Peyer's patch (tissue), 4 donors: ENCODE data around the gene ECSCR.

Experiments
- CTCF ChIP-seq, 6 experiments: fragments of 450-650 bp in 4 of 6; fragments of 200-600 bp in 2 of 6; sonication (generic) in 1 of 6; IDR thresholded peaks; one replicate each; pipeline ENCODE4 v1.5.1; 2017 to 2019; ENCODE audit warnings: antibody characterized with exemption in 6 of 6, mild to moderate bottlenecking in 3 of 6, moderate library complexity in 1 of 6
- POLR2A ChIP-seq, 2 donors: fragments of 450-650 bp; IDR thresholded peaks; one replicate each; pipeline ENCODE4 v1.5.1; 2017; ENCODE audit warnings: antibody characterized with exemption in 2 of 2, mild to moderate bottlenecking in 2 of 2, moderate library complexity in 2 of 2

- no peak for TF ChIP-seq CTCF (IDR thresholded peaks at IDR 0.05)
- no peak for TF ChIP-seq POLR2A (IDR thresholded peaks at IDR 0.05)
Measured at GRCh38 chr5:139417214-139417613, 45.3 kb downstream of the ECSCR start.
